Naive thymus-derived CD8-positive, alpha-beta T cell (primary cell): ENCODE data around the gene KIAA0825. TPM values are rescaled to one million over a fixed set of nuclear protein-coding genes. Genes with fewer than 3 reads are reported as not detected.
A peak's percentile ranks its signal among the peaks of the same experiment; 100 is the strongest.

Source experiments
- ATAC-seq, 2 donors: fragments of 150-1000 bp; cut with Tn5 transposase in 1 of 2; sonication (Bioruptor Pico), chemical (Tn5 transposase) in 1 of 2; 1 replicate in 1 of 2; 2 replicates in 1 of 2; pipeline ENCODE4 v1.10.0; 2021; ENCODE audit warnings: mild to moderate bottlenecking in 2 of 2, moderate library complexity in 2 of 2
- POLR2A ChIA-PET: fragments of 350-600 bp; sonication (Branson Sonifier 250); formaldehyde crosslinking; loops from one replicate; lab custom pipeline; 2021; ENCODE audit warnings: antibody characterized with exemption; lab: Charles Lee
- DNase-seq, 10 donors: peaks; one replicate each; pipeline versions ENCODE4 v3.0.0 to v3.0.0-alpha.2; 2020 to 2022
- H3K27ac Mint-ChIP-seq, 10 donors: one replicate each; pipeline ENCODE4 v1.8.0; 2020 to 2022; ENCODE audit warnings: mild to moderate bottlenecking in 10 of 10, mixed read lengths in 10 of 10, moderate library complexity in 4 of 10, inconsistent platforms in 1 of 10
- H3K27me3 Mint-ChIP-seq, 5 donors: one replicate each; pipeline ENCODE4 v1.8.0; 2021 to 2022; ENCODE audit warnings: mixed read lengths in 5 of 5
- H3K36me3 Mint-ChIP-seq, 3 donors: one replicate each; pipeline ENCODE4 v1.8.0; 2020 to 2022; ENCODE audit warnings: mixed read lengths in 3 of 3, mild to moderate bottlenecking in 2 of 3, inconsistent platforms in 1 of 3
- H3K4me1 Mint-ChIP-seq, 4 donors: one replicate each; pipeline ENCODE4 v1.8.0; 2021 to 2022; ENCODE audit warnings: mixed read lengths in 4 of 4
- H3K4me3 Mint-ChIP-seq, 10 donors: one replicate each; pipeline ENCODE4 v1.8.0; 2020 to 2022; ENCODE audit warnings: mild to moderate bottlenecking in 10 of 10, mixed read lengths in 10 of 10, moderate library complexity in 6 of 10, inconsistent platforms in 1 of 10
- H3K9me3 Mint-ChIP-seq, 9 donors: one replicate each; pipeline ENCODE4 v1.8.0; 2020 to 2022; ENCODE audit warnings: mixed read lengths in 9 of 9, mild to moderate bottlenecking in 3 of 9, inconsistent platforms in 1 of 9, moderate library complexity in 1 of 9
- polyA plus RNA-seq, 3 donors: library from polyadenylated mRNA; unstranded; fragments of 300-500 nt; fragmentation: Illumina TruSeq; gene quantifications; one replicate each; pipeline ENCODE4 v1.2.3, GENCODE V29; 2021
- total RNA-seq, 8 experiments: library from RNA in 2 of 8; stranded (reverse) in 2 of 8; gene quantifications; one replicate each; pipeline ENCODE4 v1.2.3 and lab custom pipeline; 2021 to 2026

Gene KIAA0825
- total and polyA plus RNA-seq, 5 experiments from 2014 or later, result 0.74 to 1.6 (median 1.1) TPM

DNA sequence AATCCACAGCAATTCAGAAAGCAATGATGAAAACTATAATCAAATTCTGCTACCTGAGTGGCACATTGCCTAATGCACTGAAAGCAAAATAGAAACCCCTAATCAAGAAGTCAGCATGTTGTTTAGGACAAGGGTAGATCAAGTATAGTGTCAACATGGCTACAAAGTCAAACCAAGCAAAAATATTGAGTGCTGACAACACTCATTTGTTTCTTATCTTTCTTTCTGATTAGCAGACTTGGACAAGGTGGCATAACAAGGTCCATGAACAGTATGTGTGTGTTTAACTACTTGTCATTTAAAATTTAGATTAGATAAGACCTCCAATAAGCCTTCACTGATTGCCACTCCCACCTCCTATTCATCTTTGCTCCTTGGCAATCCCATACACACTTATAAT lies 332.4 kb downstream of the KIAA0825 start:
- Mint-ChIP-seq H3K36me3 (peaks cover 0 to 5% (median 0%) of the 10 kb centered on the region in 3 donors), H3K9me3 (peaks cover 0 to 10% (median 3%) of the 10 kb centered on the region in 9 donors), H3K4me1 (no peaks in the 10 kb centered on the region), H3K27ac (no peak overlapping the region), H3K27me3 (no peaks in the 10 kb centered on the region), H3K4me3 (no peak overlapping the region)
- DNase-seq (no peak), ATAC-seq (no peak)
- POLR2A ChIA-PET, result no interaction called here

- Mint-ChIP-seq H3K4me3 (no peak overlapping the region), H3K9me3 (peaks cover 0 to 2% (median 0%) of the 10 kb centered on the region in 9 donors), H3K27me3 (no peaks in the 10 kb centered on the region), H3K27ac (no peak overlapping the region), H3K36me3 (no peaks in the 10 kb centered on the region), H3K4me1 (no peaks in the 10 kb centered on the region)
- POLR2A ChIA-PET, result no interaction called here
- ATAC-seq, result no peak
- no peak for DNase-seq
Observed at GRCh38 chr5:94283093-94283492, 335.3 kb downstream of the KIAA0825 start.

- H3K36me3 Mint-ChIP-seq, result no peaks in the 10 kb centered on the region
- ATAC-seq (no peak), DNase-seq (no peak)
- H3K4me1 Mint-ChIP-seq, result no peaks in the 10 kb centered on the region
- H3K27ac Mint-ChIP-seq, result no peak overlapping the region
- H3K9me3 Mint-ChIP-seq, result peaks cover 0 to 4% (median 0%) of the 10 kb centered on the region in 9 donors
- POLR2A ChIA-PET, result no interaction called here
- H3K27me3 Mint-ChIP-seq, result no peaks in the 10 kb centered on the region
- no peak overlapping the region for H3K4me3 Mint-ChIP-seq
Observed at GRCh38 chr5:94281236-94281801, 337.1 kb downstream of the KIAA0825 start.

- Mint-ChIP-seq H3K4me1 (no peaks in the 10 kb centered on the region), H3K27me3 (no peaks in the 10 kb centered on the region), H3K27ac (peak overlapping the region in 1 of 10 donors; percentile 52), H3K9me3 (peaks cover 0 to 4% (median 0%) of the 10 kb centered on the region in 9 donors), H3K36me3 (no peaks in the 10 kb centered on the region), H3K4me3 (no peak overlapping the region)
- POLR2A ChIA-PET, result no interaction called here
- ATAC-seq (no peak), DNase-seq (no peak)
Observed at GRCh38 chr5:94276751-94277150, 341.7 kb downstream of the KIAA0825 start.

- Mint-ChIP-seq H3K27me3 (no peaks in the 10 kb centered on the region), H3K4me3 (no peak overlapping the region), H3K9me3 (peaks cover 0 to 4% (median 0%) of the 10 kb centered on the region in 9 donors), H3K4me1 (no peaks in the 10 kb centered on the region), H3K36me3 (no peaks in the 10 kb centered on the region), H3K27ac (no peak overlapping the region)
- DNase-seq (no peak), ATAC-seq (no peak)
- POLR2A ChIA-PET, result no interaction called here
Observed at GRCh38 chr5:94276048-94276447, 342.4 kb downstream of the KIAA0825 start.

DNA sequence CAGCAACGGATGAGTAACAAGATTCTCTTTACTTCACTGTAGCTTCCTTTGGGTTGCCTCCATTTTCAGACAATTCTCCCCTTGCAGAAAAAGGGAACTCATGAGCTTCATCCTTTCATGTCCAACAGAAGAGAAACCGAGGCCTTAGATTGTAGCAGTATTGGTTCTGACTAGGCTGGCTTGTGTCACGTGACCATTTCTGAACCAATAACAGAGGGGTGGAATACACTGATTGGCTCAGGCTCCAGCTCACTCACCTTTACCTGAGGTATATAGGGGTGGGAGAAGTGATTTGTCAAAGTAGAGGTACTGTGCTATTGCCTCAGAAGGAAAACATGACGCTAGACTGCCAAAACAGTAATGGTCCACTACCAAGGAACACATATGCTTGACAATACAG lies 343.7 kb downstream of the KIAA0825 start:
- H3K9me3 Mint-ChIP-seq, result peaks cover 0 to 9% (median under 1%) of the 10 kb centered on the region in 9 donors
- POLR2A ChIA-PET, result no interaction called here
- H3K27me3 Mint-ChIP-seq, result no peaks in the 10 kb centered on the region
- no peaks in the 10 kb centered on the region for H3K4me1 Mint-ChIP-seq
- H3K36me3 Mint-ChIP-seq, result peaks cover 0 to 5% (median 4%) of the 10 kb centered on the region in 3 donors
- no peak for DNase-seq
- no peak for ATAC-seq
- H3K4me3 Mint-ChIP-seq, result no peak overlapping the region
- no peak overlapping the region for H3K27ac Mint-ChIP-seq

- no peaks in the 10 kb centered on the region for H3K27me3 Mint-ChIP-seq
- ATAC-seq (no peak), DNase-seq (no peak)
- peaks cover 0 to 13% (median 6%) of the 10 kb centered on the region in 9 donors for H3K9me3 Mint-ChIP-seq
- POLR2A ChIA-PET, result no interaction called here
- H3K4me3 Mint-ChIP-seq, result no peak overlapping the region
- no peak overlapping the region for H3K27ac Mint-ChIP-seq
- H3K4me1 Mint-ChIP-seq, result no peaks in the 10 kb centered on the region
- H3K36me3 Mint-ChIP-seq, result peaks cover 0 to 13% (median 5%) of the 10 kb centered on the region in 3 donors
Observed at GRCh38 chr5:94268226-94268625, 350.2 kb downstream of the KIAA0825 start.

- POLR2A ChIA-PET, result no interaction called here
Observed at GRCh38 chr5:94267350-94267899, 351.0 kb downstream of the KIAA0825 start.

GRCh38 chr5:94266170-94266569 lies 352.2 kb downstream of the KIAA0825 start:
- H3K36me3 Mint-ChIP-seq, result peaks cover 0 to 13% (median 5%) of the 10 kb centered on the region in 3 donors
- no peak overlapping the region for H3K27ac Mint-ChIP-seq
- no peak for DNase-seq

More at GRCh38 chr5:94267350-94267899, 351.0 kb downstream of the KIAA0825 start:
- Mint-ChIP-seq H3K4me1 (no peaks in the 10 kb centered on the region), H3K27ac (no peak overlapping the region), H3K9me3 (peaks cover 0 to 13% (median 6%) of the 10 kb centered on the region in 9 donors), H3K27me3 (no peaks in the 10 kb centered on the region), H3K36me3 (peaks cover 0 to 13% (median 5%) of the 10 kb centered on the region in 3 donors), H3K4me3 (no peak overlapping the region)
- ATAC-seq, result no peak
- no peak for DNase-seq

GRCh38 chr5:94263068-94263467 lies 355.3 kb downstream of the KIAA0825 start:
- ATAC-seq, result no peak
- H3K4me3 Mint-ChIP-seq, result no peak overlapping the region
- POLR2A ChIA-PET, result no interaction called here
- DNase-seq, result no peak
- no peaks in the 10 kb centered on the region for H3K36me3 Mint-ChIP-seq
- H3K9me3 Mint-ChIP-seq, result peaks cover 0 to 3% (median 0%) of the 10 kb centered on the region in 9 donors
- H3K27me3 Mint-ChIP-seq, result peaks cover 0 to 1% (median 0%) of the 10 kb centered on the region in 5 donors
- H3K4me1 Mint-ChIP-seq, result no peaks in the 10 kb centered on the region
- H3K27ac Mint-ChIP-seq, result no peak overlapping the region

More at GRCh38 chr5:94266170-94266569, 352.2 kb downstream of the KIAA0825 start:
- no peaks in the 10 kb centered on the region for H3K4me1 Mint-ChIP-seq
- ATAC-seq, result no peak
- no peak overlapping the region for H3K4me3 Mint-ChIP-seq
- peaks cover 0 to 13% (median 6%) of the 10 kb centered on the region in 9 donors for H3K9me3 Mint-ChIP-seq
- POLR2A ChIA-PET, result no interaction called here
- H3K27me3 Mint-ChIP-seq, result no peaks in the 10 kb centered on the region

GRCh38 chr5:94260096-94260495 lies 358.3 kb downstream of the KIAA0825 start:
- Mint-ChIP-seq H3K27me3 (peaks cover 0 to 1% (median 0%) of the 10 kb centered on the region in 5 donors), H3K36me3 (no peaks in the 10 kb centered on the region), H3K4me1 (no peaks in the 10 kb centered on the region), H3K27ac (no peak overlapping the region), H3K9me3 (no peaks in the 10 kb centered on the region), H3K4me3 (no peak overlapping the region)
- ATAC-seq (no peak), DNase-seq (no peak)
- POLR2A ChIA-PET, result no interaction called here

GRCh38 chr5:94254214-94254613 lies 364.2 kb downstream of the KIAA0825 start:
- DNase-seq, result no peak
- POLR2A ChIA-PET, result no interaction called here

DNA sequence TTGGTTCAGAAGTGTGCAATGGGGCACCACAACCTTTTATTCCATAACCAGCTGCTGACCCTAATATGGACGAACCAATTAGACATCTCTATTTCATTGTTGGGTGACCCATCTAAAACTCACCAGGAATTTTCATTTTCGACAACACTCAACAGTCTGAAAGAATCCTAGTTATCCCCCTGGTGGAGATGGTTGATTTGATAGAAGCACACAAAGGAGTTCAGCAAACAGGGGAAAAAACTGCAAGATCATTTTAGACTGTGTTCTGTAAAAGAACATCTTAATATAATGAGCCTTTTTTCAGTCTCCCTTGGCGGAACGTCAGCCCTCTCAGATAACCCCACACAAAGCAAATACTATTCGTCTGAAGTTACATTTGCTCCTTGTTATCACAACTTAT lies 367.4 kb downstream of the KIAA0825 start:
- ATAC-seq, result no peak
- Mint-ChIP-seq H3K4me1 (no peaks in the 10 kb centered on the region), H3K27me3 (no peaks in the 10 kb centered on the region), H3K9me3 (no peaks in the 10 kb centered on the region), H3K4me3 (no peak overlapping the region), H3K27ac (no peak overlapping the region), H3K36me3 (no peaks in the 10 kb centered on the region)
- POLR2A ChIA-PET, result no interaction called here
- no peak for DNase-seq

More at GRCh38 chr5:94254214-94254613, 364.2 kb downstream of the KIAA0825 start:
- Mint-ChIP-seq H3K4me1 (no peaks in the 10 kb centered on the region), H3K36me3 (no peaks in the 10 kb centered on the region), H3K27me3 (peaks cover 0 to 1% (median 0%) of the 10 kb centered on the region in 5 donors), H3K9me3 (no peaks in the 10 kb centered on the region), H3K27ac (no peak overlapping the region), H3K4me3 (no peak overlapping the region)
- ATAC-seq, result no peak
